Suppressor macrophage (primary cell): ENCODE data around the gene ABCG4.
"Not testable (repeated sequence)": the region's sequence is repeated elsewhere in the genome, so short reads cannot be mapped to it uniquely, and the experiment has no call there.

ENCODE experiments used
- DNase-seq, 4 experiments: peaks; one replicate each; pipeline ENCODE4 v3.0.0-alpha.2; 2020 to 2022

Gene ABCG4

GRCh38 chr11:119154178-119154577, 5.3 kb downstream of the ABCG4 start:
- DNase-seq: no peak

GRCh38 chr11:119155733-119156492, 7.1 kb downstream of the ABCG4 start:
- peak; percentile 40 to 62 (median 42) for DNase-seq

- DNase-seq: no peak
Measured at GRCh38 chr11:119156496-119156895, 7.6 kb downstream of the ABCG4 start.

GRCh38 chr11:119157063-119157462, 8.2 kb downstream of the ABCG4 start:
- DNase-seq: peak in 2 of 4 experiments; percentile 31 to 48

GRCh38 chr11:119158467-119158866, 9.6 kb downstream of the ABCG4 start:
- no peak for DNase-seq

- no peak for DNase-seq
Measured at GRCh38 chr11:119160151-119160550, 11.3 kb downstream of the ABCG4 start.

GRCh38 chr11:119161871-119162270, 13.0 kb downstream of the ABCG4 start:
- DNase-seq: no peak

- DNase-seq: peak; percentile 17 to 41 (median 32)
Measured at GRCh38 chr11:119166368-119167076, 17.7 kb downstream of the ABCG4 start.

GRCh38 chr11:119167077-119167458, 18.2 kb downstream of the ABCG4 start:
- DNase-seq: not testable (repeated sequence)

- peak in 2 of 4 experiments; percentile 14 to 35 for DNase-seq
Measured at GRCh38 chr11:119167933-119168332, 19.1 kb downstream of the ABCG4 start.

- DNase-seq: peak; percentile 89 to 95 (median 92)
Measured at GRCh38 chr11:119168471-119169281, 19.8 kb downstream of the ABCG4 start, which contains the start of gene NLRX1. Gene NLRX1, plus strand, starts transcription at chr11:119168725. Its CDS starts 2,679 bp downstream, at chr11:119171404.

GRCh38 chr11:119169282-119169719, 20.4 kb downstream of the ABCG4 start:
- DNase-seq: peak; percentile 47 to 73 (median 65)

GRCh38 chr11:119172513-119172912, 23.7 kb downstream of the ABCG4 start:
- peak; percentile 58 to 86 (median 81) for DNase-seq

GRCh38 chr11:119173453-119173852, 24.6 kb downstream of the ABCG4 start:
- DNase-seq: no peak

- DNase-seq: no peak
Measured at GRCh38 chr11:119175493-119176077, 26.7 kb downstream of the ABCG4 start.

GRCh38 chr11:119178166-119178680, 29.4 kb downstream of the ABCG4 start:
- peak; percentile 2 to 48 (median 28) for DNase-seq

- no peak for DNase-seq
Measured at GRCh38 chr11:119179342-119179741, 30.5 kb downstream of the ABCG4 start.

GRCh38 chr11:119179983-119180382, 31.1 kb downstream of the ABCG4 start:
- DNase-seq: no peak

GRCh38 chr11:119180729-119181676, 32.2 kb downstream of the ABCG4 start:
- no peak for DNase-seq

- DNase-seq: peak; percentile 5 to 43 (median 32)
Measured at GRCh38 chr11:119181677-119182412, 33.0 kb downstream of the ABCG4 start.
